Stimulated activated CD8-positive, alpha-beta memory T cell treated with anti-CD3 and anti-CD28 coated beads, Interleukin-4, amount 100 ng/mL, for 1 hour (primary cell): Measurements from ENCODE around the gene C19orf12.

ENCODE experiments used
- DNase-seq, 2 donors: peaks; one replicate each; pipeline ENCODE4 v3.0.0-alpha.2; 2020; ENCODE audit warnings: low read depth in 2 of 2, low spot score in 1 of 2

Gene C19orf12

GRCh38 chr19:29664753-29665214, 50.3 kb downstream of the C19orf12 start:
- no peak for DNase-seq

DNA sequence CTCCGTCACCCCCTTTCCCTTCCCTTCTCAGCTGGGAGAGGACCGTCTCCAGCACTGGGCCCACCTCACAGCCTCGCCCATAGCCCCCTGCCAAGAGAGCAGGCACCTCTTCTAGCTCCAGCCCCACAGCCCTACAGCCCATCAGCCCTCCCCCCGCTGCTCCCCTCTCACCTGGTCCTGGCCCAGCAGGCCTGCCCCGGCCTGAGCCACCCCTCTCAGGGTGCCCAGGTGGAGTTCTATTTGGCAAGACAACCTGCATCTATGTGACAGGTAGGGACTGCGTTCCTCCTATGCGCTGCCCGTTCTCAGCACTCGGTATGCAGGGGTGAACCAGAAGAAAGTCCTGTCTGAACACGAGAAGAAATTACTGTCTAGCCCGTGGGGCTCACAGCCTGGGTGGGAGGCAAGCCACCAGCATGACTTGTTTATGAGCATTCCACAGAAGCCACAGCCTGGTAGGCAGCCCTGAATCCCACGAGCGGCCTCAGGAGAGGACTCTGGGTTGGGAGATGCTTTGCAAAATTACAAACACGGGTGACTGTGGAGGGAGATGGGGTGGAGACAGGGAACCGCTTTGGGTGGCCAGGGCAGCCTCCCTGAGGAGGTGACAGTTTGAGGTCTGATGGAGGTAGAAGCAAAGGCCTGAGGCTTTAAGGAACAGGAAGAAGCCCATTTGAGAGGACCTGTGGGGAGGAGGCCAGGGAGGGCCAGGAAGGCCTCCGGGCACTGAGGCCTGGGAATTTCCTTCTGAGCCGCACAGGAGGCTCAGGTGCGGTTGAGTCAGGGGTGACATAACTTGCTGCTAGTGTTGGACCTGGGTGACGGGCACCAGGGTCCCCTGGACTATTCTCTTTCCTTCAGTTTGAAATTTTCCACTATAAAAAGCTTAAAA, 51.0 kb downstream of the C19orf12 start:
- no peak for DNase-seq

DNA sequence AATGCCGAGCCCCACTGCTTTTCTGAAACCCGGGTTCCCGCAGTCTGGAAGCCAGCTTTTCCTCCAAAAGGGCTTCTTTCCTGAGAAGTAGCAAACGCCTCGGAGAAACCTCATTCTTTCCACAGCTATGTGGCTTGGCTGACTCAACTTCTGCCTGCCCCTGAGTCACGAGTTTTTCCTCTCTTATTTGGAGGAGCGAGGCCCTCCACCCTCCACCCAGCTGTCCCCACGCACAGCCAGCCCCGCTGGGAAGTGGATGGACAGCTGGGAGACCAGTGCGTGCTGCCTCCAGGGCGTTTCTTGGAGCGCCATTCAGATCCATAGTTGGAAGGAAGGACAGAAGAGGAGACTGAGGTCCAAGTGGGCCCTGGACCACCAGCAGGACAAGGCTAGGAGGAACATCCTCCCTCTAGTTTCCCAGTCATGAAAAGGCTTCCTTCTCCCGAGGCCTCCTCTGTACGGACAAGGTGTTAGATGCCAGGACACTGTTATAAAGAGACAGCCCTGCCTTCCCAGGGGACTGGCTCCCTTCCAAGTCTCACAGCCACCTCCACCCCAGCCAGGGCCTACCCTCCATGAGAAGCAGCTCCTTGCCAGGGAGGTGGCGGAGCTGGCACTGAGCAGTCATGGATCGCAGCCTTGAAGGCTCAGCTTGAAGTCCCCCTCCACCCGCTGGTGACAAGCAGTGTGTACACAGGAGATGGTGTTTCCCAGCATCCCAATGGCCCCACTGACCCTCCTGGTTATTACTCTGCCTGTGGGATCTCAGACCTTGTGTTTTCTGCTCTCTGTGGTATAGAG, 52.3 kb downstream of the C19orf12 start:
- no peak for DNase-seq

- no peak for DNase-seq
Measured at GRCh38 chr19:29662278-29662603, 52.8 kb downstream of the C19orf12 start.

DNA sequence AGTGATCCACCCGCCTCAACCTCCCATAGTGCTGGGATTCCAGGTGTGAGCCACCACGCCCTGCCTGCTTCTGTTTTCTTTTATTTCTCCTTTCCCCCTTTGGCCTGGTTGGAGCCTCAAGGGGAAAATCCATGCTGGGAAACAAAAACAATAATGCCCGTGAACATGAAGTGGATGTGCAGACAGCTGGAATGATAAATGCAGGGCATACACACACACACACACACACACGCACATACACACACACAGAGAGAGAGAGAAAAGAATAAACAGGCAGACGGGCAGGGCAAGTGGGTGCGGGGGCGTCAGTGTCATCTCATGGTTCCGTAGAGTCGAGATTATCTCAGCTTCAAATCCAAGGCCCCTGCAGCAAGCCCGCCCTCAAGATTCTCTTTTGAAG, 54.2 kb downstream of the C19orf12 start:
- no peak for DNase-seq

GRCh38 chr19:29658221-29658991, 56.7 kb downstream of the C19orf12 start:
- no peak for DNase-seq

GRCh38 chr19:29655648-29656335, 59.3 kb downstream of the C19orf12 start:
- DNase-seq, result no peak

GRCh38 chr19:29653398-29653797, 61.7 kb downstream of the C19orf12 start:
- no peak for DNase-seq

- DNase-seq, result no peak
Measured at GRCh38 chr19:29651622-29652394, 63.3 kb downstream of the C19orf12 start.

- DNase-seq, result no peak
Measured at GRCh38 chr19:29650772-29651387, 64.2 kb downstream of the C19orf12 start.
